ENCODE data around the gene RPL13. TPM values are rescaled to one million over a fixed set of nuclear protein-coding genes. Genes with fewer than 3 reads are reported as not detected.
"Not testable (repeated sequence)": the region's sequence is repeated elsewhere in the genome, so short reads cannot be mapped to it uniquely, and the experiment has no call there.

Gene RPL13
- total and polyA plus RNA-seq, 3 experiments from 2014 or later, result 2,710 to 5,211 (median 2,878) TPM

DNA sequence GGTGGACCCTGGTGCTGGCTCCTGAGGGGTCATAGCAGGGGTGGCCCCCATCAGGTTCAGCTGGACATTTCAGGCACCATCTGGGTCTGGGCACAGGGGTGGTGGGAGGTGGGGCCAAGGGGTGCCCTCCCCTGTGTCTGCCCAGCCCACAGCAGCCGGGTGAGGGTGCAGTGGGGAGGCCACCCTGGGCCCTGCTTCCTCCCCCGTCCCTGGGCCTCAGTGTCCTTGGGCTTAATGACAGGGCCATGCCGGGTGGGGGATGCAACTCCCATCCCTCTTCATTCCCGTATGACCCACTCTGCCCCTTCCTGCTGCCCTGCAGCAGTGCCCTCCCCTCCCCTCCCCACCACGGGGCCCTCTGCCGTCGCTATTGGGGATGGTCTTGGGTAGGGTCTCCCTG, 25.7 kb downstream of the RPL13 start:
- Histone ChIP-seq H3K4me1 (ENCODE audit: insufficient read depth, low read length) (no peaks in the 10 kb centered on the region), H3K27ac (ENCODE audit: low read depth, low read length) (no peak overlapping the region), H3K27me3 (ENCODE audit: insufficient read depth, low read length, poor library complexity, severe bottlenecking) (no peaks in the 10 kb centered on the region), H3K9me3 (ENCODE audit: low read length) (no peaks in the 10 kb centered on the region), H3K36me3 (ENCODE audit: insufficient read depth, low read length) (no peaks in the 10 kb centered on the region), H3K4me3 (ENCODE audit: low read length) (no peak overlapping the region)
- H3K27me3 Mint-ChIP-seq, result no peaks in the 10 kb centered on the region
- peaks cover 0 to 1% (median 0%) of the 10 kb centered on the region in 3 donors for H3K4me1 Mint-ChIP-seq
- CTCF ChIA-PET, result no interaction called here
- no peaks in the 10 kb centered on the region for H3K9me3 Mint-ChIP-seq
- H3K36me3 Mint-ChIP-seq, result no peaks in the 10 kb centered on the region
- POLR2A ChIA-PET, result no interaction called here
- no peak for DNase-seq
- no peak overlapping the region for H3K4me3 Mint-ChIP-seq
- H3K27ac Mint-ChIP-seq, result no peak overlapping the region

DNA sequence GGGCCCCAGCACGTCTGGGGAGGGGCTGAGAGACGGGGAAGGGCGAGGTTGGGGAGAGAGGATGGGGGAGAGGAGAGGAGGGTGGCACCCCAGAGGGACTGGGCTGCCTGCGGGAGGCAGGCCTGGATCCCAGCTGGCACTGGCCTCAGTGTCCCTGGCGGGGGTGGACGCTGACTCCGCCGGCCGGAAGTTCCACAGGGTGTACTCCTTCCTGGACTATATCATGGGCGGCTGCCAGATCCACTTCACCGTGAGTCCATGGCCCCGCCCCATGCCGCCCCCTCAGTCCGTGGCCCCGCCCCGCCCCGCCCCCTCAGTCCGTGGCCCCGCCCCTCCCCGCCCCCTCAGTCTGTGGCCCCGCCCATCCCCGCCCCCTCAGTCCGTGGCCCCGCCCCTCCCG, 26.4 kb downstream of the RPL13 start:
- Histone ChIP-seq H3K4me1 (ENCODE audit: insufficient read depth, low read length) (no peaks in the 10 kb centered on the region), H3K27ac (ENCODE audit: low read depth, low read length) (no peak overlapping the region), H3K4me3 (ENCODE audit: low read length) (no peak overlapping the region), H3K27me3 (ENCODE audit: insufficient read depth, low read length, poor library complexity, severe bottlenecking) (no peaks in the 10 kb centered on the region), H3K9me3 (ENCODE audit: low read length) (no peaks in the 10 kb centered on the region), H3K36me3 (ENCODE audit: insufficient read depth, low read length) (no peaks in the 10 kb centered on the region)
- Mint-ChIP-seq H3K4me1 (peaks cover 0 to 1% (median 0%) of the 10 kb centered on the region in 3 donors), H3K4me3 (no peak overlapping the region), H3K27ac (no peak overlapping the region), H3K27me3 (no peaks in the 10 kb centered on the region), H3K9me3 (no peaks in the 10 kb centered on the region), H3K36me3 (no peaks in the 10 kb centered on the region)
- DNase-seq, result peak in 1 of 5 donors; percentile 43
- ChIA-PET CTCF (no interaction called here), POLR2A (no interaction called here)

GRCh38 chr16:89587676-89588075, 27.2 kb downstream of the RPL13 start:
- H3K36me3 ChIP-seq (ENCODE audit: insufficient read depth, low read length); H3K4me1 Mint-ChIP-seq; CTCF ChIA-PET; H3K36me3 Mint-ChIP-seq; POLR2A ChIA-PET; H3K4me3 ChIP-seq (ENCODE audit: low read length); DNase-seq; H3K9me3 ChIP-seq (ENCODE audit: low read length); H3K27me3 Mint-ChIP-seq; H3K4me3 Mint-ChIP-seq; H3K4me1 ChIP-seq (ENCODE audit: insufficient read depth, low read length); H3K27me3 ChIP-seq (ENCODE audit: insufficient read depth, low read length, poor library complexity, severe bottlenecking); H3K27ac ChIP-seq (ENCODE audit: low read depth, low read length); H3K9me3 Mint-ChIP-seq: not testable (repeated sequence)
- H3K27ac Mint-ChIP-seq, result peak overlapping the region in 1 of 8 donors; percentile 63

DNA sequence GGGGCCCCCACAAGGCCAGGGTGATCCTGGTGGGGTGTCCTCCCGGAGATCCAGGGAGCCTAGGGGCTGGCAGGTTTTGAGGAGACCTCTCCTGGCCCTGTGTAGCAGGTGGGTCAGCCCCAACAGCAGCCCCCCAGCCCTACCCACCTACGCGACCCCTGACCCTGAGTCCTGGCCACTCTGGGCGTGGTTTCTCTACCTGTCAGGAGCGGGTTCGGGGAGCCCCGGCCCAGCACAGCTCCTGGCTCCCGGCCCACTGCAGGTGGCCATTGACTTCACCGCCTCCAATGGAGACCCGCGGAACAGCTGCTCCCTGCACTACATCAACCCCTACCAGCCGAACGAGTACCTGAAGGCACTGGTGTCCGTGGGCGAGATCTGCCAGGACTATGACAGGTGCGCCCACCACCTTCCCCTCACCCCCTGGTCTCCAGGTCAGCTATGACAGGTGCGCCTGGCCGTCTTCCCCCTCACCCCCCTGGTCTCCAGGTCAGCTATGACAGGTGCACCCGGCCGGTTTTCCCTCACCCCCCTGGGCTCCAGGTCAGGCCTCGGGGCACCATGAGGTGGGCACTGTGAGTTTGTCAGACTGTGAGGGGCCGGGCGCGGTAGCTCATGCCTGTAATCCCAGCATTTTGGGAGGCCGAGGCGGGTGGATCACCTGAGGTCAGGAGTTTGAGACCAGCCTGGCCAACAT, 28.1 kb downstream of the RPL13 start:
- Histone ChIP-seq H3K4me3 (ENCODE audit: low read length) (no peak overlapping the region), H3K27me3 (ENCODE audit: insufficient read depth, low read length, poor library complexity, severe bottlenecking) (no peaks in the 10 kb centered on the region), H3K4me1 (ENCODE audit: insufficient read depth, low read length) (peaks cover 2% of the 10 kb centered on the region), H3K27ac (ENCODE audit: low read depth, low read length) (no peak overlapping the region), H3K36me3 (ENCODE audit: insufficient read depth, low read length) (no peaks in the 10 kb centered on the region), H3K9me3 (ENCODE audit: low read length) (no peaks in the 10 kb centered on the region)
- H3K36me3 Mint-ChIP-seq, result no peaks in the 10 kb centered on the region
- no peaks in the 10 kb centered on the region for H3K9me3 Mint-ChIP-seq
- no peaks in the 10 kb centered on the region for H3K27me3 Mint-ChIP-seq
- H3K4me3 Mint-ChIP-seq, result no peak overlapping the region
- POLR2A ChIA-PET, result no interaction called here
- CTCF ChIA-PET, result no interaction called here
- no peak overlapping the region for H3K27ac Mint-ChIP-seq
- DNase-seq, result no peak
- H3K4me1 Mint-ChIP-seq, result peaks cover 3 to 7% (median 3%) of the 10 kb centered on the region in 3 donors

DNA sequence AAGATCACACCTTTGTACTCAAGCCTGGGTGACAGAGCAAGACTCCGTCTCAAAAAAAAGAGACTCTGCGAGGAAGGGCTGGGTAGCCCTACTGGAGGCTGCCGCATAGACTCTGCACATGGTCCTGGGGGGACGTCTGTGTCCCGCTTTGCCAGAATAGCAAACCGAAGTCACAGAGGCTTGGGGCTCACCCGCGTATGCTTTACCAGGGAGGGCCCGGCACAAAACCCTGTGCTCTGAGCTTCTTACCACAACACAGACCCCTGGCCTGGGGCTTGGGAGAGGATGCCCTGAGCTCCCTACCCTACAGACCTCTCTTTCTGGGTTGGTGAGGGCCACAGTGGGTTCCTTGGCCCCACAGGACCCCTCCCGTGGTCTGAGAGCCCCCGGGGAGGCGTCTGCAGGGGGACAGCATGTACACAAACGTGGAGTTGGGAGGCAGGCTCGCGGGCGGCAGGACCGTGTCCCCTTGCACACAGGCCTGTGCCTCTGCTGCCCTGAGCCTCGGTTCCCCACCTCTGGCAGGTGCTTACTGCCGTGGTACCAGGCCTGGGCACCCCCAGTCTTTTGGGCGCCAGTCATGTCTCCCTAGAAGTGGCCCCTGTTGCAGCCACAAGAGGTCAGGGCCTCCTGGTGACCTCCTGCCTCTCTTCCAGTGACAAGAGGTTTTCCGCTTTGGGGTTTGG, 28.9 kb downstream of the RPL13 start:
- peaks cover 10% of the 10 kb centered on the region for H3K4me1 ChIP-seq (ENCODE audit: insufficient read depth, low read length)
- Mint-ChIP-seq H3K36me3 (no peaks in the 10 kb centered on the region), H3K4me3 (no peak overlapping the region), H3K4me1 (peaks cover 10 to 15% (median 11%) of the 10 kb centered on the region in 3 donors), H3K9me3 (no peaks in the 10 kb centered on the region), H3K27me3 (no peaks in the 10 kb centered on the region), H3K27ac (no peak overlapping the region)
- ChIA-PET POLR2A (no interaction called here), CTCF (no interaction called here)
- no peak overlapping the region for H3K4me3 ChIP-seq (ENCODE audit: low read length)
- no peaks in the 10 kb centered on the region for H3K27me3 ChIP-seq (ENCODE audit: insufficient read depth, low read length, poor library complexity, severe bottlenecking)
- no peak for DNase-seq
- no peaks in the 10 kb centered on the region for H3K9me3 ChIP-seq (ENCODE audit: low read length)
- H3K36me3 ChIP-seq (ENCODE audit: insufficient read depth, low read length), result no peaks in the 10 kb centered on the region
- H3K27ac ChIP-seq (ENCODE audit: low read depth, low read length), result no peak overlapping the region

- POLR2A ChIA-PET, result interaction anchor here (0.7 kb wide), 1 partner anchor 50 kb away, joined by 3 read pairs; no protein-coding TSS in a partner anchor
- Histone ChIP-seq H3K36me3 (ENCODE audit: insufficient read depth, low read length) (no peaks in the 10 kb centered on the region), H3K4me3 (ENCODE audit: low read length) (peak overlapping the region; percentile 40), H3K4me1 (ENCODE audit: insufficient read depth, low read length) (peaks cover 11% of the 10 kb centered on the region), H3K27ac (ENCODE audit: low read depth, low read length) (no peak overlapping the region), H3K9me3 (ENCODE audit: low read length) (no peaks in the 10 kb centered on the region), H3K27me3 (ENCODE audit: insufficient read depth, low read length, poor library complexity, severe bottlenecking) (no peaks in the 10 kb centered on the region)
- no peaks in the 10 kb centered on the region for H3K9me3 Mint-ChIP-seq
- peak; percentile 32 to 82 (median 53) for DNase-seq
- H3K27ac Mint-ChIP-seq, result peak overlapping the region; percentile 66 to 94 (median 88)
- CTCF ChIA-PET, result interaction anchor here (1.2 kb wide), 1 partner anchor 32 kb away, joined by 4 read pairs; no protein-coding TSS in a partner anchor
- peak overlapping the region; percentile 2 to 81 (median 76) for H3K4me3 Mint-ChIP-seq
- H3K4me1 Mint-ChIP-seq, result peaks cover 11 to 23% (median 17%) of the 10 kb centered on the region in 3 donors
- H3K27me3 Mint-ChIP-seq, result no peaks in the 10 kb centered on the region
- H3K36me3 Mint-ChIP-seq, result no peaks in the 10 kb centered on the region
Measured at GRCh38 chr16:89593841-89594240, 33.4 kb downstream of the RPL13 start.

DNA sequence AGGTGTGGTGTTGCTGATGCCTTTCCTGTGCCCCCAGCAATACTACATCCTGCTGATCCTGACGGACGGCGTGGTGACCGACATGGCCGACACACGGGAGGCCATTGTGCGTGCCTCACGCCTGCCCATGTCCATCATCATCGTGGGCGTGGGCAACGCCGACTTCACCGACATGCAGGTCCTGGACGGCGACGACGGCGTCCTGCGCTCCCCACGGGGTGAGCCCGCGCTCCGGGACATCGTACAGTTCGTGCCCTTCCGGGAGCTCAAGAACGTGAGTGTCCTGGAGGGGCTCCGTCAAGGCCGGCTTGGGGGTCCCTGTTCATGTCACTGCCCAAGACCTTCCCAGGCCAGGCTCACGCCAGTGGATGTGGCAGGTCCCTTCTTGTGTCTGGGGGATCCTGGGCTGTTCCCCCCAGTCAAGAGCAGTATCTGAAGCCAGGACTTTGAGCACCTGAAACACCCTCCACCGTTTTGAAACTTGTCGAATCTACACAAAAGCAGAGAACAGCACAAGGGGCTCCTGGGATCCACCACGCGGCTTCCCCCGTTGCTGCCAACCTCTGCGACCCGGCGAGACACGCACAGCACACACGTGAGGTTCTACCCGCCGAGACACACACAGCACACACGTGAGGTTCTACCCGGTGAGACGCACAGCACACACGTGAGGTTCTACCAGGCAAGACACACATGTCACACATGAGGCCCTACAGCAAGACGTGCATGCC, 35.0 kb downstream of the RPL13 start:
- peak overlapping the region in 7 of 8 donors; percentile 26 to 90 (median 54) for H3K27ac Mint-ChIP-seq
- no peak overlapping the region for H3K4me3 ChIP-seq (ENCODE audit: low read length)
- POLR2A ChIA-PET, result no interaction called here
- peak overlapping the region in 1 of 7 donors; percentile 23 for H3K4me3 Mint-ChIP-seq
- H3K4me1 Mint-ChIP-seq, result peaks cover 18 to 38% (median 21%) of the 10 kb centered on the region in 3 donors
- H3K4me1 ChIP-seq (ENCODE audit: insufficient read depth, low read length), result peaks cover 11% of the 10 kb centered on the region
- H3K36me3 ChIP-seq (ENCODE audit: insufficient read depth, low read length), result no peaks in the 10 kb centered on the region
- H3K27me3 ChIP-seq (ENCODE audit: insufficient read depth, low read length, poor library complexity, severe bottlenecking), result no peaks in the 10 kb centered on the region
- H3K9me3 ChIP-seq (ENCODE audit: low read length), result no peaks in the 10 kb centered on the region
- H3K27me3 Mint-ChIP-seq, result no peaks in the 10 kb centered on the region
- no peak overlapping the region for H3K27ac ChIP-seq (ENCODE audit: low read depth, low read length)
- DNase-seq, result no peak
- CTCF ChIA-PET, result no interaction called here
- H3K9me3 Mint-ChIP-seq, result no peaks in the 10 kb centered on the region
- H3K36me3 Mint-ChIP-seq, result no peaks in the 10 kb centered on the region

- H3K4me3 ChIP-seq (ENCODE audit: low read length), result no peak overlapping the region
- H3K4me1 ChIP-seq (ENCODE audit: insufficient read depth, low read length), result peaks cover 11% of the 10 kb centered on the region
- H3K9me3 ChIP-seq (ENCODE audit: low read length), result no peaks in the 10 kb centered on the region
- peak overlapping the region in 7 of 8 donors; percentile 26 to 90 (median 54) for H3K27ac Mint-ChIP-seq
- H3K36me3 Mint-ChIP-seq, result no peaks in the 10 kb centered on the region
- ChIA-PET POLR2A (no interaction called here), CTCF (no interaction called here)
- no peaks in the 10 kb centered on the region for H3K36me3 ChIP-seq (ENCODE audit: insufficient read depth, low read length)
- H3K9me3 Mint-ChIP-seq, result no peaks in the 10 kb centered on the region
- no peaks in the 10 kb centered on the region for H3K27me3 Mint-ChIP-seq
- H3K4me1 Mint-ChIP-seq, result peaks cover 18 to 43% (median 21%) of the 10 kb centered on the region in 3 donors
- no peaks in the 10 kb centered on the region for H3K27me3 ChIP-seq (ENCODE audit: insufficient read depth, low read length, poor library complexity, severe bottlenecking)
- no peak overlapping the region for H3K4me3 Mint-ChIP-seq
- DNase-seq, result no peak
- no peak overlapping the region for H3K27ac ChIP-seq (ENCODE audit: low read depth, low read length)
Measured at GRCh38 chr16:89596061-89596689, 35.7 kb downstream of the RPL13 start.

All from CD8-positive, alpha-beta memory T cell (primary cell).